ENCODE data around the gene SURF1.
A peak's percentile ranks its signal among the peaks of the same experiment; 100 is the strongest.
"Not testable (repeated sequence)": the region's sequence is repeated elsewhere in the genome, so short reads cannot be mapped to it uniquely, and the experiment has no call there.

SURF1 gene

DNA sequence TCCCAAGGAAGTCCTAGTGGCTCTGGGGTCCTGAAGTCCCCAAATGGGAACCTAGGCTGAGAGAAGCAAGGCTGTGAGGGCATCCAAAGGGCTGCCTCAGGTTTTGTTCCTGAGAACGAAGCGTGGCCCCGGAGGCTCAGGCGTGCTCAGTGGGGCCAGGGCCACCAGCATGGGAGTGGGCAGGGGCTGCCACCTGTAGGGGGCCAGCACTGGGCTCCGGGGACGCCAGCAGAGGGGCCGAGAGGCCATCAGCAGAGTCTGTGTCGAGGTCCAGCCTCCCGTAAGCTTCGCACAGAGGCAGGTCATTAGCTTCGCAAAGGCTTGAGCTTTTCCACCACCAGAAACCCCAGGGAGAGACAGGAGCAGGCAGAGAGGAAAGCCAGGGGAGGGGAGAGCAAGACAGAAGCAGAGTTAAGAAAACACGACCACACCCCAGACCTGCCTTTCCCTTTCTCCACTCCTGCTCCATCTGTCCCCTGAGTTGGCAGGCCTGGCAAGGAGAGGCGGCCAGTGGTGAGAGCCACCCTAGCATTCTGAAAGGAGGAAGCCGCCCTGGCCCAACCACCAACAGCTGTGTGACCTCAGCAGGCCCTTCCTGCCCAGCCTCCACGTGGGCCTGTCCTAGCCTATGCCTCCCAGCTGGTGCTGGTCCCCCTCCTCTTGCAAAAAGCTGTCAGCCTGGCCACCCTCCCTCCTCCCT is 14.8 kb downstream of the SURF1 start:
- DNase-seq: no peak

DNA sequence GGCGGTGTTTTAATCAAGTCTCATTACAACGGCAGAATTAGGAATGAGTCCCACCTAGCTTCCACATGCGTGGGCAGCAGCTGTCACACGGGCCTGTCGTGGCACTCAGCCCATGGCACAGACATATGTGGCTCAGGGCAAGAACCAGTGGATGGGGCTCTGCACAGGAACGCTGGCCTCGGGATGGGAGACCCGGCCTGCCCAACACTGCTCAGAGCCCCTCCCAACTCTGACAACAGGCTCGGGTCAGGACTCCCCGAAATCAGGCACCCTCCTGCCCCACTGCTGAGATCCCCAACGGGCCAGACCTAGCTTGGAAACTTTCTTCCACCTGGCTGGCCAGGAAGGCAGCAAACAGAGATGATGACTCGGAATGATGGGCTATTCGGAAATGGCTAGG is 15.4 kb downstream of the SURF1 start:
- no peak for DNase-seq

DNA sequence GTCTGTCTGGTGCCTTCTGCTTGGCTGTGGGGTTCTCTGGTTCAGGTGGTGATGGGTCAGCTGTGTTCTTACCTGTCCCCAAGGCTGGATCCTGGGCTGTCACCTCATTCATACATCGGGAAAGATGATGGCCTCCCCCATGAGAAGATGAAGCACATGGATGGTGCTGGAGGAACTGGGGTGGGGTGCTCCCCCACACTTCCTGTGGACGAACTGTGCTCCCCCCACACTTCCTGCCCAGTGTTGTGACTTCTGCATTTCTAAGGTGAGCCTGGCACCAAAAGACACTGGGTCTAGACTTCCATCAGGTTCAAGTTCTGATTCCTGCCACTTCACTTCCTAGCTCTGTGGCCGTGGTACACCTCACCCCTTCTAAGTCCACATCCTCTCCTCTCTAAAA is 16.0 kb downstream of the SURF1 start:
- no peak for DNase-seq

DNA sequence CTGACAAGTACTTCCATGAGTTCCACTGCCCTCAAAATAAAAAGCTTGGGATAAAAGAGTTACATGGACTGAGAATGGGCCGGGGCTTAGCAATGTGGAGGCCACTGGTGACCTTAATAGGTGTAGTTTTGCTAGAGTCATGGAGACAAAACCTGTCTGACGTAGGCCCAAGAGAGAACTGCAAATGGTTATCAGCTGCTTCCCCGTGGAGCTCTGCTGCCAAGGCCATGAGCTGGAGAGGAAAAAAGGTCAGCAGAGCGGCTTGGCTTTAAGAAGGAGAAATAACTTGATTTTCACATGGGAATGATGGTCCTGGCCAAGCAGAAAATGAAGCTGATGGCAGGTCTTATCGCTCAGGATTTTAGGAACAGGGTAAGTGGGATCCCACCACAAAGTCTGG is 16.6 kb downstream of the SURF1 start:
- DNase-seq: no peak

DNA sequence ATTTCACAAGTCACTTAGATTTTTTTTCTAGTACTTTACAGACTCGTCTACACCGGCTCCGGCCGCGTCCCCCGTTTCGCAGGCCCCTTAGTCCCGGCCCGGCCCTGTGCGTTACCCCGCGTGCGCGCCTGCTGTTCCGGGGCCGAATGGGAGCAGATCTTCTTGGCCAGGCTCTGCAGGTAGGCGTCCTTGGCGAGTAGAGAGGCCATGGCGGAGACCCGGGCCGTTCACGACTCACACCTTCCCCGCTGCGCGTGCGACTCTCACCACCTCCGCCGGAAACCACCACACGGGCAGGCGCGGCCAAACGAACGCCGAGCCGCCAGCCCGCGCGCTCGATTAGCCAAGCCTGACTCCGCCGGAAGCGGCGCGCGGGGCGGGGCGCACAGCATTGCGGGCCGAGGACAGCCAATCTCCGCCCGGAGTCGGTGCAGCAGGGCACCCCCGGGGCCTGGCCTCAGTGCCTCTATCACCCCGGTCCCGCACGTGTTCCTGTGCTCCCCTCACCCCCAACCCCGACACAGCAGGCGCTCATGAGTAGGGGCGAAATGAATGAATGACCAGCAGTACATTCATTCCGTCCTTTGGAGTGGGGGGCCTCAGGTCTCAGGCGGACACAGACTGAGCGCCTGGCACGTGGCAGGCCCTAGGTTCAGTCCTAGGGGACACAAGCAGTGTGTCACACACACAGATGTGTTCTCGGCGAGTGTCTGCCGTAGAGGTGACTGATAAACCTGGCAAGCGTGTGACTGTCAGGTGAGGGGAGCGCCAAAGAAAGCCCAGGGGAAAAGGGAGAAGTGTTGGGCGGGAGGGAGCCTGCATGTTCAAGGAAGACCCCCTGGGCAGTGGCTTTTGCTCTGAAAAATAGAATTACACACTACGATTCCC is 20.1 kb downstream of the SURF1 start, which contains the start of gene SURF6:
TSS of gene SURF6 (minus strand) at position 265 of the 888 bp plus-strand sequence. CDS start at position 209, 56 bp downstream.
- peak; percentile 90 for DNase-seq

DNA sequence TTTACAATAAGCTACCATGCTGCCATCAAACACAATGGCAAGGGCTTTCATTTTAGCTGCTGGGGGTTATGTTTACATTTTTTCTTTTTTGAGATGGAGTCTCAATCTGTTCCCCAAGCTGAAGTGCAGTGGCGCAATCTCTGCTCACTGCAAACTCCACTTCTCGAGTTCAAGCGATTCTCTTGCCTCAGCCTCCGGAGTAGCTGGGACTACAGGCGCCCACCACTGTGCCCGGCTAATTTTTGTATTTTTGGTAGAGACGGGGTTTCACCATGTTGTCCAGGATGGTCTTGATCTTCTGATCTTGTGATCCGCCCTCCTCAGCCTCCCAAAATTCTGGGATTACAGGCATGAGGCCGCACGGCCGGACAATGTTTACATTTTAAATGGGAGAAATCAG is 21.4 kb downstream of the SURF1 start:
- DNase-seq: not testable (repeated sequence)

DNA sequence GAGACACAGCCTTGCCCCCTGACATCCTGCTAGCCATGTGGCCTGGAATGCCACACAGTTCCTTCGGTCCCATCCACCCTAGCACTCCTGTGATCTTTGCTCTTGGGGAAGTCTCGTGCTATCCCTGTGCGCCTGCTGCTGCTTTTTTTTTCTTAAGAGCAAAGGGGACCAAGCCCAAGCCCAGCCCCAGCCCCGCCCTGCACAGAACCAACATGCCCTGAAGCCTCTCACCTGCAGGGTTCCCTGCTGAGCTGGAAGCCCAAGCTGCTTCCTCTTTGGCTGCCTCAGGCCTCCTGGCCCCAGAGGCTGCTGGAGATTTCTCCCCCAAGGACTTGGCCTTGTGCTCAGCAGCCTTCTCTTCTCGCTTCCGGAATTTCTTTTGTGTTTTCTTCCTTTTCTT is 22.1 kb downstream of the SURF1 start:
- DNase-seq: no peak

DNA sequence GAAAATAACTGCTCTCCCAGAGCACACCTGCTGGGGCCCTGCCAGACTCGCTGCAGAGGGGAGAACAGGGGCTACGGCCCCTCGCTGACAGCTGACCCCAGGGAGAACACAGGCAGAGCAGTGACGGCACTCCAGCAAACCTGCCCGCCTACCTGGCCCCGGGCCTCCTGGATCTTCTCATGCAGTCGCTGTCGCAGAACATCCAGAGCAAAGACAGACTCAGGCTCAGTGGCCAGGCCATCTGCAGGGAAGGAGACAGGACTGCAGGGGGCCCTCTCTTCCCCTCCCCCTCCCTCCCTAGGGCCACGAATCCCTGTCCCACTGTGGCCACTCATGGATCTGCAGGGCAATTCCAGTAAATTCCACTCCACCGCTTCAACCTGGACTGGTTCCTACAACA is 22.7 kb downstream of the SURF1 start:
- no peak for DNase-seq

DNA sequence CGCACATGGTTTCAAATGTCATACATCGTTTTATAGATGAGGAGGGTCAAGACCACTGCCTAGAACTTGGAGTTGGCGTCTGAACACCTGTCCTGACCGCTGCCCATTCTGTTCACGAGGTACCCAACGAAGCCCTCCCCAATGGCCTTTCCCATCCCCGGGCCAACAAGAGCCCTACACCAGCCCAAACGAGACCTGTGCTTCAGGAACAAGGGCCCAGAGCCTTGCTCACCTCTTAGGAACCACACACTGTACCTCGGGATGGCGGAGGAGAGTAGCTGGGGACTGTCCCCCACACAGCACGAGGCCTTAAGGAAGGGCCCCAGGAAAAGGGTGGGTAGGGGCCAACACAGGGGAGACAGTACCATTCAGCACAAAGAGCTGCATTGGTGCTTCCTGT is 23.3 kb downstream of the SURF1 start:
- no peak for DNase-seq

DNA sequence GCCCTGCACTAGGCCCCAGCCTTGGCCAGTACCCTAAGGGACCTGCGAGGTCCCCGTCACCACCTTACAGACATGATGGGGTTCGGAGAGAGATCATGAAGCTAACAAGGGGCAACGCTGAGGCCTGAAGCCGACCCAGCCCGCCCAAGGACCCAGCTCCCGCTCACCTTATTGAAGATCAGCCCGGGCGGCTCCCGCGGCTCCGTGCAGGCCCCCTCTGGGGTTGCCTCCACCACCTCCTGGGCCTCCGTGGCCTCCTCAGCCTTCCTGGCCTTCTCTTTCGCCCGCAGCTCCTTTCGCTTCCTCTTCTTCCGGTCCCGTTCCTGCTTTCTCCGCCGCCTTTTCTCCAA is 23.9 kb downstream of the SURF1 start:
- DNase-seq: no peak

DNA sequence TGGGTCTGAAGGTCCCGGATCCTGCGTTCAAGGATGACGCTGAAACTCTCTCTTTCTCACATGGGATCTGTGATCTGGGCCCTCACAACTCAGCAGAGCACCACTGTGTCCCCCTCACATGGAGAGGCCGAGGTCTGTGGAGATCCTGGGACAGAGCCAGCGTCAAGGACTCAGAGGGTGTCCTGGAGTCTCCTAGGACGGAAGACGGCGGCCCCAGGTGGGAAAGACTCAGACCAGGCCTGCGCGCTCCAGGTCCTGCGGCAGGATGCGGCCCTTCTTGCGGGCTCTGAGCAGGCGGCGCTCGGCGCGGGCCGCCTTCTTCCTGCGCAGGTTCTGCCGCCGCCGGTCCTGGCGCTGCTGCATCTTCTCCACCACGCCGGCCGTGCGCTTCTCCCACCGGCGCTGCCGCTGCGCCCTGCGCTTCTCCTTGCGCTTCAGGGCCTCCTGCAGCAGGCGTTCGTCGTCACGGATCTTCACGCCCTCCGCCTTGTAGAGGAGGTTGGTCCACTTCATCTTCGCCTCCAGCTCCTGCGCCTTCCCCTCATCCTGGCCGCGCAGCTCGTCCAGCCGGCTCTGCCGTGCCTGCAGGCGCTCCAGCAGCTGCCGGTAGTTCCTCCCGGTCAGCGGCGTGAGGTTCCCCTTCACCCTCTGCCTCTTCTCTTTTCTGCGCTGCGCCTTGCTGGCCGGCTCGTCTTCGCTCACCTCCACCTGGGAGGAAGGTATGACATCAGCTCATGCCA is 24.5 kb downstream of the SURF1 start:
- DNase-seq: no peak

DNA sequence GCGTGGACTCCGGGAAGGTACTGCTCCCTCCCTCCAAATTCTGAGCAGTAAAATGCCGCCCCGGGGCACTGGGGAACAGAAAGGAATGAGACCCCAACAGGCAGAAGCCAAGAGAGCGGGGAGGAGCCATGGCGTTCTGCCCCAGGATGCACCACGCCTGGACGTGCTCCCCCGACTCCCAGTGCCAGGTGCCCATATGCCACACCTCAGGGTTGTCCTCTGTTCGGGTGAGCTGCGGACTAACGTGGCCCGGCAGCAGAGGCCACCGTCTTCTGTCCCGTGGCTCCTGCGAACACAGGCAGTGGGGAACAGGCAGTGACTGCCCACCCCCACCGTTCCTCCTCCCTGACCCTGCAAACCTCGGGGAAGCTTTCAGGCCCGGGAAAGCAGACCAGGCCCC is 25.1 kb downstream of the SURF1 start:
- no peak for DNase-seq

DNA sequence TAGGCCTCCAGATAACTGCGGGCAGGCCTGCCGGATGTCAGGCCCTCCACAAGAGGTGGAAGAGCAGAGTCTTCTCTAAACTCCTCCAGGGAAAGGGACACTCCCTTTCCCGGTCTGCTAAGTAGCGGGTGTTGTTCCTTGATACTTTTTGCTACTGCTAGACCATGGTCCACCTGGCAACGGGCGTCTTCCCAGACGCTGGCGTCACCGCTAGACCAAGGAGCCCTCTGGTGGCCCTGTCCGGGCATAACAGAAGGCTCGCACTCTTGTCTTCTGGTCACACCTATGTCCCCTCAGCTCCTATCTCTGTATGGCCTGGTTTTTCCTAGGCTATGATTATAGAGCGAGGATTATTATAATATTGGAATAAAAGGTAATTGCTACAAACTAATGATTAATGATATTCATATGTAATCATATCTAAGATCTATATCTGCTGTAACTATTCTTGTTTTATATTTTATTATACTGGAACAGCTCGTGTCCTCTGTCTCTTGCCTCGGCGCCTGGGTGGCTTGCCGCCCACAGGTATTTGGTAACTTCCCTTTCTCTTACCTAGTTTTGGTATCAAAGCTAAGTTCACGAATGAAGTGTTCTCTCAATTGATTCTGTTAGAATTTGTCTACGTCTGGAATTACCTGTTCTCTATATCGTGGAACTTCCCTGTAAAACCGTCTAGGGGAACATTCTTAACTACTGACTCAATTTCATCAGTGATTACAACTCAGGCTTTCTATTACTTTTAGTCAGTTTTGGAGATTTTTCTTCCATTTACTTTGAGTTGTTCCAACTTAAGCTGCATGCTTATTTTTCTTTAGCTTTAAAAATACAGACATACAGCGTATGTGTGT is 26.8 kb downstream of the SURF1 start:
- not testable (repeated sequence) for DNase-seq

DNA sequence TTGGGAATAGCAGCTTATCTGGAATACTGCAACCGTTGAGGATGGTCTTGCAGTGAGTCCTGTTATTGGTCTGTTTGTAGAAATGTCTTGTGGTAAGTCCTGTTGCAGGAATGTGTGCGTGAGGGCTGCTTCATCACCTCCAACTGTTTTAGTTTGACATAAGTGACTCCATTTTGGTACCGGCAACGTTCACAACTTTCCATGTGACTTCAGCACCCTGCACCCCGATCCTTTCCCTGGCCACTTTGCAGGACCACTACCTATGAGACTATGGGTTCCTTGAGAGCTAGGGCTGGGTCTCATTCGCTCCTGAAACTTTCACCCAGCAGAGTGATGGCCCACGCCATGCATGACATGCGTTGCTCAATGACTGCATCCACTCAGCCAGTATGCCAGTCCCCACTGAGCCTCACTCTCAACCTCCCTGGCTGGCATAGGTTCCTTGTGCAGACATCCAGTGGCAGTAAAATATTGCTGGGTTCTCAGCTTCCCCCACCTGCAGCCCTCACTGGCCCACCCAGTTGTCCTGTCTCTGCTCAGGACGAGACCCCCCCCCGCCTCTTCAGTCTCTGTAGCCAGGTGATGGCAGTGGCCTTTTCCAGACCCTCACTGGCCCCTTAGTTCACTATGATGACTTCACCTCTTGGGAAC is 28.3 kb downstream of the SURF1 start:
- DNase-seq: no peak

DNA sequence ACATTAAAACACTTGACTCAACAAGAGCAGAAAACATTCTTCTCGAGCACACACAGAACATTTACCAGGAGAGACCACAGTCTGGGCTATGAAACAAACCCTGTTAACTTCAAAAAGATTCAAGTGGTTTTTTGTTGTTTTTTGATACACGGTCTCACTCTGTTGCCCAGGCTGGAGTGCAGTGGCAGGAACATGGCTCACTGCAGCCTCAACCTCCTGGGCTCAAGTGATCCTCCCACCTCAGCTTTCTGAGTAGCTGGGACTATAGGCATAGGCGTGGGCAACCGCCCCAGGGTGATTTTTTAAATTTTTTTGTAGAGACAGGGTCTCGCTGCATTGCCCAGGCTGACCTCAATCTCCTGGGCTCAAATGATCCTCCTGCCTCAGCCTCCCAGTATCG is 29.3 kb downstream of the SURF1 start:
- DNase-seq: not testable (repeated sequence)

DNA sequence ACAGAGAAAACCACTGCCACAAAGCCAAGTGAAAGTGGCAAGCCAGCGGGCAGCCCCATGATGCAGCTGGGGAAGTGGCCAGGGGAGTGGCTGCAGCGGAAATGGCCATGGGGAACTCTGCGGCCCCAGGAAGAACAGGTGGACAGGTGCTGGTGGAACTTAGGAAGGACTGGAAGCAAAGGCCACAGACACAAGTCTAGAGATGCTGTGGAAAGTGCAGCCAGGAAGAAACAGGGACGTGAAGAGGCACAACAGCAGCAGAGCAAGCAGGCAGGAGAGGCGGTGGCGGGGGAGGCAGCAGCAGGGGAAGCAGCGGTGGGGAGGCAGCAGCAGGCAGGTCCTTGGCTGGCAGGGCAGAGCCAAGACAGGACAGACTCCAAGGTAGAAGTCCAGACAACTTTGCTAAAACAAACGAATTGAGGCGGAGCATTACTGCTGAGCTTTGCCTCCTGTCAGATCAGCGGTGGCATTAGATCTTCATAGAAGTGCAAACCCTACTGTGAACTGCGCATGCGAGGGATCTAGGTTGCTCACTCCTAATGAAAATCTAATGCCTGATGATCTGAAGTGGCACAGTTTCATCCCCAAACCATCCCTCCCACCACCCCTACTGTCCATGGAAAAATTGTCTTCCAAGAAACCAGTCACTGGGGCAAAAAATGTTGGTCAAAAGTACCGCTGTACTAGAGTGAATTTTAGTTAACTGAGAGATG is 32.1 kb downstream of the SURF1 start:
- no peak for DNase-seq

DNA sequence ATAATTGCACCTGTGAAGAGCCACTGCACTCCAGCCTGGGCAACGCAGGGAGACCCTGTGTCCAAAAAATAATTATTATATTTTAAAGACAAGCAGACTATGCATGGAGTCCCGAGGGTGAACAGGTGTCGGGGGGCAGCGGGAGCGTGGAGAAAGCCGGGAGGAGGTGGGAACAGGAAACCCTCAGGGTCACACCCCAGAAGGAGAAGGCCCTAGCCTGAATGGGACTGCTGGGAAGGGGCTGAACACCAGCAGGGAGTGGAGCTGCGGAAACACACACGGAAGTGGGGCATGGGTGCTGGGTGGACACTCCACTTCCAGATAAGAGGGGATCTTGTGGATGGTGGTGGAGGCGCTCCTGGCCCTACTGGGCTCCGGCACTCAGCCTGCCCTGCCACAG is 33.1 kb downstream of the SURF1 start:
- DNase-seq: no peak

DNA sequence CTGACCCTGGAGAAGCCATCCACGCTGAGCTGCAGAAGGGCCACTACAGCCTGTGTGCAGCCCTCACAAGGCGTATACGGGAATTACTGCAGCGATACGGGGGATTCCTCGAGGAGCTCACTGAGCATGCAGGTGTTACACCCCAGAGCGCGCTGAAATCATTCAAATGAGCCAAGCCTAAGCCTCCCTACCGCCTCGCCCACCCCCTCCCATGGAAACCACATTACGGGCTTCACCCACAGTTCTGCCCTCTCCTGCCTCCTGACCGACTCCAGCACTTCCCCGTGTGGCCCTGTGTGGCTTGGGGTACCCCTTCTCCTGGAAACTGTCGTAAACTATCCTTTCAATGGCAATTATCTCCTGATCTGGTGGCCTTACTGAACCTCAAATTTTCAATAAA is 33.6 kb downstream of the SURF1 start:
- no peak for DNase-seq

DNA sequence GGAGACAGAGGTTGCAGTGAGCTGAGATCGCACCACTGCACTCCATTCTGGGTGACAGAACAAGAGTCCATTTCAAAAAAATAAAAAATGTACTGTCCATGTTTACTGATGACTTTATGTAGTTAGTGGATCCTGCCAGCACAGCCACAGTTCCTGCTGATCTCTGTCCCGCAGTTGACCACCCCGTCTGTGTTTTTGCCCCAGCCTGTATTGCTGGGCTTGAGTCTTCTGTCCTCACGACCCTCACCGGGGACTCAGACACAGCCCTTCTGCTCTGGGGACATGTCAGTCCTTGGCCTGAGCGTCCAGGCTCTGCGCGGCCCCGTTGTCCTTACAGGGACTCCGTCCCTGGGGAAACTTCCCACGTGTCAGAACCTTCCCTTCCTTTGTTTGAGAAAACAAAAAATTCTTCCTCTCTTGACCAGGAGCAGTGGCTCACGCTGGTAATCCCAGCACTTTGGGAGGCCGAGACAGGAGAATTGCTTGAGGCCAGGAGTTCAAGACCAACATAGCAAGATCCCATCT is 34.8 kb downstream of the SURF1 start:
- no peak for DNase-seq

DNA sequence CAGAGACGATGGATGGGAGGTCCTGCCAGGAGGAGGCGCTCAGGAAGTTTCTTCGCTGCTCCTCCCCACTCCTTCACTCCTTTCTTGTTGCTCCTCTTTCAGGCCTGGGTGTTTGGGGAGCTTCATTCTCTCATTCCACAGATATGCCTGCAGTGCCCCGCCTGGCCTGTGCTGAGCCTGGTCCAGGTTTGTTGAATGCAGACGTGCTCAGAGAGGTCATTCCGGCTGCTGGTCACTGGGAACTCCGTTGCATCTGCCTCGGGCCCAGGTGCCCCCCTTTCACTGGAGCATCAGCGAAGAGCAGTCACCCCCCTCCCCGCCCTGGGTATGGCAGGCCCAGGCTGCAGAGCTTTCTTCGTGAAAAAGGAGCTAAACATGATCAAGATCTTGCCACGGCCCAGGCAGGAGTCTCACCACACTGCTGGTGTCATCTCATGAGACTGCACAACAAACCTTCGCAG is 35.8 kb downstream of the SURF1 start:
- no peak for DNase-seq

DNA sequence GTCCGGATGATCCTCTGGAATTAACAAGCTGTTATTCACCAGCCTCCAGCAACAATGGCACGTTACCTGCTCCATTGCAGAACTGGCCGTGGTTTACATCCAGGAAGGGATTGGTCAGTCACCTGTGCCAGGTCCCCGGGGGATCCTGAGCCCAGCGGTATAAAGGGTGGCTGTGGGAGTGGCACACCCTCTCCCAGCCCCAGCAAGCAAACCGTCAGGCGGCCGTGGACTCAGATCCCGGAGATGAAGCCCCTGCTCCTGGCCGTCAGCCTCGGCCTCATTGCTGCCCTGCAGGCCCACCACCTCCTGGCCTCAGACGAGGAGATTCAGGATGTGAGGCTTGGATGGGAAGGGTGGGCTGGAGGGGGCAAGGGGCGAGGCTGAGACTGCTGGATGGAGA is 38.7 kb downstream of the SURF1 start:
- not testable (repeated sequence) for DNase-seq
